ENCODE data around the gene ZNF558. TPM values are rescaled to one million over a fixed set of nuclear protein-coding genes. Genes with fewer than 3 reads are reported as not detected.

ZNF558 gene
- total and polyA plus RNA-seq, 2 of the 8 experiments (the other 6 are each of a cell fraction or from before 2014, with no cell fraction given) = 4.3 to 14.3 TPM

GRCh38 chr19:8831832-8832131, 322 bp downstream of the ZNF558 start:
- H3K4me2 ChIP-seq (ENCODE audit: insufficient read depth in 1 of 2, low read depth in 2 of 2, low read length in 2 of 2) = peak overlapping the region; percentile 49 to 79
- DNase-seq (ENCODE audit: low read depth in 1 of 2, low spot score in 2 of 2) (peak in 1 of 2 experiments; percentile 42), FAIRE-seq (no peak)
- H4K5ac ChIP-seq (ENCODE audit: insufficient read length, low read depth, low read length) = no peak overlapping the region
- H3K36me3 ChIP-seq (ENCODE audit: control insufficient read depth in 2 of 4, insufficient read depth in 4 of 4, low read length in 3 of 4) = peaks cover 0 to 7% (median 0%) of the 10 kb centered on the region in 4 experiments; a peak in 3 of 8 replicates
- H2BK12ac ChIP-seq (ENCODE audit: low read depth, low read length) = no peak overlapping the region
- WGBS, 2 experiments (ENCODE audit: extremely low coverage in 1 of 2, insufficient coverage in 1 of 2, insufficient read length in 1 of 2, insufficient replicate concordance in 2 of 2, low coverage in 1 of 2, low lambda C conversion rate in 2 of 2, missing lambda C conversion rate in 1 of 2) = 2% methylated on average over 15 of the region's 16 CpGs; no CpG with 5 or more reads in 1 of the 2 experiments
- H3K18ac ChIP-seq (ENCODE audit: extremely low read depth, low read length) = no peak overlapping the region; the same call in 1 of the 2 replicates
- no peak for TF ChIP-seq BCL11A (IDR thresholded peaks at IDR 0.05; ENCODE audit: low read depth in 2 of 2, low read length in 2 of 2)
- no peak for TF ChIP-seq CTBP2 (IDR thresholded peaks at IDR 0.05; ENCODE audit: borderline replicate concordance, insufficient read depth, insufficient read length, low read length)
- TF ChIP-seq YY1 (IDR thresholded peaks at IDR 0.05; ENCODE audit: low read depth, low read length) = no peak
- TF ChIP-seq SP1 (IDR thresholded peaks at IDR 0.05; ENCODE audit: low read depth, low read length) = no peak
- no peak for TF ChIP-seq ZNF274 (IDR thresholded peaks at IDR 0.05; ENCODE audit: borderline replicate concordance, extremely low read depth, low read length)
- TF ChIP-seq RAD21 (IDR thresholded peaks at IDR 0.05 in 1 of 2, conservative IDR thresholded peaks at IDR 0.05 in 1 of 2; ENCODE audit: low read depth in 2 of 2, low read length in 2 of 2) = no peak; a peak in 2 of 4 replicates
- ChIA-PET CTCF (ENCODE audit: partially characterized antibody) (no interaction called here), POLR2A (ENCODE audit: partially characterized antibody) (no interaction called here)
- H3K27ac ChIP-seq (ENCODE audit: low read depth, low read length) = peak overlapping the region; percentile 41; the same call in 1 of the 2 replicates
- no peak overlapping the region for H2AK5ac ChIP-seq (ENCODE audit: low read depth, low read length)
- H2BK5ac ChIP-seq (ENCODE audit: low read depth, low read length) = no peak overlapping the region
- no peaks in the 10 kb centered on the region for H4K20me1 ChIP-seq (replicated peaks in 1 of 2; ENCODE audit: control insufficient read depth in 1 of 2, insufficient read depth in 2 of 2, low read length in 2 of 2)
- no peaks in the 10 kb centered on the region for H3K79me2 ChIP-seq (ENCODE audit: control insufficient read depth in 1 of 2, insufficient read depth in 2 of 2, low read length in 2 of 2)
- peak overlapping the region; percentile 72 to 92 (median 76) for H3K4me3 ChIP-seq (ENCODE audit: extremely low read depth in 1 of 4, insufficient read depth in 2 of 4, low read depth in 3 of 4, low read length in 4 of 4)
- H3K56ac ChIP-seq (replicated peaks; ENCODE audit: insufficient read length, low read depth, low read length) = no peak overlapping the region
- H3K23ac ChIP-seq (ENCODE audit: insufficient read length) = no peak overlapping the region
- no peak overlapping the region for H3K4ac ChIP-seq (replicated peaks; ENCODE audit: insufficient read length, low read depth, low read length)
- H2AFZ ChIP-seq (ENCODE audit: low read length) = peak overlapping the region; percentile 46; the same call in 1 of the 2 replicates
- H3K14ac ChIP-seq (ENCODE audit: insufficient read length) = no peak overlapping the region
- no peak overlapping the region for H2BK120ac ChIP-seq (replicated peaks; ENCODE audit: low read depth, low read length)
- no peaks in the 10 kb centered on the region for H3K4me1 ChIP-seq (replicated peaks in 1 of 4; ENCODE audit: control insufficient read depth in 3 of 4, insufficient read depth in 4 of 4, low read length in 3 of 4)
- peaks cover 3 to 6% of the 10 kb centered on the region in 2 experiments; a peak in 1 of 4 replicates for H3K9me3 ChIP-seq (ENCODE audit: insufficient read depth in 2 of 2, low read depth in 1 of 2, low read length in 1 of 2)
- no peak overlapping the region for H2BK15ac ChIP-seq (ENCODE audit: low read length)
- peak overlapping the region; percentile 87; the same call in 1 of the 2 replicates for H4K8ac ChIP-seq (ENCODE audit: extremely low read depth, insufficient read depth, low read length)
- no peak overlapping the region for H4K91ac ChIP-seq (replicated peaks; ENCODE audit: insufficient read length, low read length)
- H3K27me3 ChIP-seq (replicated peaks in 1 of 4; ENCODE audit: control insufficient read depth in 3 of 4, extremely low read depth in 1 of 4, insufficient read depth in 3 of 4, low read length in 3 of 4) = no peaks in the 10 kb centered on the region
- H3K79me1 ChIP-seq (ENCODE audit: low read depth, low read length) = no peaks in the 10 kb centered on the region
- H2BK20ac ChIP-seq (ENCODE audit: low read length) = no peak overlapping the region
- no peaks in the 10 kb centered on the region; the same call in 1 of the 2 replicates for H3K23me2 ChIP-seq (ENCODE audit: low read depth, low read length)
- H3K9ac ChIP-seq (replicated peaks in 1 of 4; ENCODE audit: extremely low read depth in 1 of 4, low read depth in 3 of 4, low read length in 3 of 4) = peak overlapping the region; percentile 62 to 81 (median 72); a peak in 6 of 7 replicates
